Stimulated activated CD8-positive, alpha-beta memory T cell treated with anti-CD3 and anti-CD28 coated beads, Interleukin-15, amount 100 ng/mL, for 4 hours (primary cell): ENCODE measurements around the gene TMEM181.

Experiments used
- DNase-seq, 2 donors: peaks; one replicate each; pipeline ENCODE4 v3.0.0-alpha.2; 2020; ENCODE audit warnings: low read depth in 2 of 2

TMEM181 gene

DNA sequence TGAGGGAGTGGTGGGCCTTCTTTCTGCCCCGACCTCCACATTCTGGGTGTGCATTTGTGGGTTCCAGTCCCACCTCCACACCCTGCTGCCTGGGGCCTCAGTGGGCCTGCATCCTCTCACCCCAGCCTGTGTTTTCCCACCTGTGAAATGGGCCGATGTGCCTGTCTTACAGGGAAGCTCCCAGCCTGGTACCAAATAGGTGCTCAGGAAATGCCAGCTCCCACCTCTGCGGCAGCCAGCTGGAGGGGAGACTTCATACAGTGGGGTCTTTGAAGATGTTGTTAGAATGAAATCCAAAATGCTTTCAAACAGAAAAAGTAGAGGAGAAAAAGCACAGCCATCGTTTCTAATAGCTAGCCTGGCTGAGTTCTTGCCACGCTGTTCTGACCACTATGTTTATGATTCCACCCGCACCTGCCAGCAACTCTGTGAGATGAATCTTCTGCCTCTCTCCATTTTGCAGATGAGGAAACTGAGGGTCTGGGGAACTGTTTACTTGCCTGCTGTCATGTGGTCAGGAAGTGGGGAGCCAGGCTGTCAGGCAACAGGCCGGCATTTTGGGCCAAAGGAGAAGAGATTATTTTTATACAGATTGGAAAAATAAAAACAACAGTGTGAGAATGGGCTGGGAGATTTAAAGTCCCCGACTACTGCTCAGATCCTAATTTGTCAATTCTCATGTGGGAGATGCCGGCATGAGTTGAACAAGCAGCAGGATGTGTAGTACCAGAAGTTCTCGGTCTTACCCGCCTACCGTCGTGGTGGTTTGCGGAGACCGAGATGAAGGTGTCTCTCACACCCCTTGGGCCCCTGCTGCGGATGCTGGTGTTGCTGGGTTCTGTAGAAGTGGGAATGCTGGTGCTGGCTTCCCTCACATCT is 4.6 kb downstream of the TMEM181 start:
- DNase-seq: no peak

DNA sequence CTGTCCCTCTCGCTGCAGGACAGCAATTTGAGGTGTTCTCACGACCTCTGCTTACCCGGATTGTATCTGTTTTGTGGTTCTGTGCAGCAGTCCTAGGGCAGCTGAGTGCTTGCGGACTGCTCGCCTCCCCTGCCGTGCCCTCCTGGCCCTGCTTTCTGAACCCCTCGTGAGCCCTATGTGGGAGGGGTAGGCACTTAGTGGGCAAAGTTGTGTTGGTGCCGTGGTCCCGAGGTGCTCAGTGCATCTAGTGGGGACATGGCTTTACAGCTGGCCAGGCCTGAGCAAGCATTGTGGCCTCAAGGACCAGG is 5.2 kb downstream of the TMEM181 start:
- no peak for DNase-seq

GRCh38 chr6:158565482-158566040 is 5.7 kb downstream of the TMEM181 start:
- no peak for DNase-seq

DNA sequence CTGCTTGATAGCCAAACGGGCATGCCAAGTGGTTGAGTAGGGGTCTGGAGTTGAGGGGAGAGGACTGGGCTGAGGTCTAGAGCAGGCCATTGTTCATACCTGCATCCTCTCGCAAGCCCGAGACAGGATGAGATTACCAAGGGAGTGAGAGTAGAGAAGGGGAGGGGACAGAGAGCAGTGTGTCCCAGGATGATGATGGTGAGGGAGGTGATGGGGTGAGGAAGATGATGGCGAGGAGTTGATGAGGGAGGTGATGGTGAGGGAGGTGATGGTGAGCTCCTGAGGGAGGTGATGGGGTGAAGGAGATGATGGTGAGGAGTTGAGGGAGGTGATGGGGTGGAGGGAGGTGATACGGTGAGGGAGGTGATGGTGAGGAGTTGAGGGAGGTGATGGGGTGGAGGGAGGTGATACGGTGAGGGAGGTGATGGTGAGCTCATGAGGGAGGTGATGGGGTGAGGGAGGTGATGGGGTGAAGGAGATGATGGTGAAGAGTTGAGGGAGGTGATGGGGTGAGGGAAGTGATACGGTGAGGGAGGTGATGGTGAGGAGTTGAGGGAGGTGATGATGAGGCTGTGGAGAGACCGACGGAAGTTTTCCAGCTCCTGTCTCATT is 6.4 kb downstream of the TMEM181 start:
- no peak for DNase-seq

DNA sequence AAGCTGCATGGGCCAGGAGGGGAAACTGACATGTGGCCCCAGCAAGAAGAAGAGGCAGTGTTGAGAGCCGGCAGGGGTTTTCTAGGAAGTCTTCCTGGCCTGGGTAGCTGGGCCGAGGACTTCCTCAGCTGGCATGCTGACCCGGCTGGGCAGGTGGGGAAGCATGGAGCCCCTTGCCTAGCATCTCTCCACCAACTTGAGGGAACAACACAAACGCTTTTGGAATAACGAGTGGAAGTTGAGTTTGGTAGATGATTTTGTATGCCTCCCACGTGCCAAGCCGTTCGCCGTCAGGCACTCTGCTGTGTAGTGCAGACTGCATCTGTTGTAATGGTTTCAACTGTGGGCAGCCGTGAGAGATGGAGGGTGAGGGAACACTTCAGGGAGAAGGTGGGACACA is 7.3 kb downstream of the TMEM181 start:
- no peak for DNase-seq

DNA sequence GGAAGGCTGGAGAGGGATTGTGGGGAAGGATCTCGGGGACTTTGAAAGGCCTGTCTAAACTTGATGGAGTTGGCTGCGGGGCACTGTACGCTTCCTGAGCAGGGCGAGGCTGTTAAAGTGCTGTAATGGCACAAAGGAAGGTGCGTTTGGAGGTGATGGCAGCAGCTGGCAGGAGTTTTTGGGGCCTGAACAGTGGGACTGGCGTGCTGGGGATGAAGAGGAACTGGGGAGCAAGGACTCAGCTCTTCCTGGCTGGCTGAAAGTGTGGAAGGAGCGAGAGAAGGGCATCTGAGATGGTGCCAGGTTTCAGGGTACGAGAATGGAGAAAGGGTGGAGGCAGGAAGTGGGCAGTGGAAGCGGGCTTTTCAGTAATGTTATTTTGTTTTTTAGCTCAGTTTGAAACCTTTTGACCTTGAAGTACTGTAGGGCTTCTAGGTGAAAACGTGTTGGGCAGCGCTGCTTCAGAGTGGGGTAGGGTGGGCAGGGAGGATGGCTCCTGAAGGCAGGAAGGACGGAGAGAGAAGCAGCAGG is 8.0 kb downstream of the TMEM181 start:
- no peak for DNase-seq

- DNase-seq: no peak
Measured at GRCh38 chr6:158568549-158568948, 8.7 kb downstream of the TMEM181 start.

DNA sequence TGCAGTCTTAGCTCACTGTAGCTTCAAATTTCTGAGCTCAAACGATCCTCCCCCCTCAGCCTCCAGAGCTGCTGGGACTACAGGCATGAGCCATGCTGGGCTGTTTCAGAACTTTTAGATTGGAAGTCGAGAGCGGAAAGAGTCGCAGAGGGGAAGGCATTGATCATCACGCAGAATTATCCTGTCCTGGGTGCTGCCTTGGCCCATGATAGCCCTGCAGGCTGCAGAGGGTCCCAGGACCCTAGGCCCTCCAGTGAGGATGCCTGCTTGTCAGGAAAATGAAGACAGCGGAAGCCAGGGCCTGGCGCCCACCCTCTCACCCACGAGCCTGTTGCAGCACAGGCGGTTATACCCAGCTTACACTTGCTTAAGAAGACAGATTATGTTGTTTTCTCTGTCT is 9.1 kb downstream of the TMEM181 start:
- no peak for DNase-seq

DNA sequence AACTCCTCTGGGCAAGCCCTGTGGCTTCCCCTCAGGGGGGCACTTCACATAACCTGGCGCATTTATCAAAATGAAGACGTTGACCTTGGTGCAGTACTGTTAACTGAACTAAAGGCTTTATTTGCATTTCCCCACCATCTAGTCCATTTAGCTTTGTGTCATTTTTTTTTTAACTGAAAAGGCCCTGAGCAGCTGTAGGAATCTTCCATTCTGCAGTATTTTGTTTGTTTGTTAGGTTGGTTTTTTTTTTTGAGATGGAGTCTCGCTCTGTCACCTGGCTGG is 10.7 kb downstream of the TMEM181 start:
- DNase-seq: no peak

DNA sequence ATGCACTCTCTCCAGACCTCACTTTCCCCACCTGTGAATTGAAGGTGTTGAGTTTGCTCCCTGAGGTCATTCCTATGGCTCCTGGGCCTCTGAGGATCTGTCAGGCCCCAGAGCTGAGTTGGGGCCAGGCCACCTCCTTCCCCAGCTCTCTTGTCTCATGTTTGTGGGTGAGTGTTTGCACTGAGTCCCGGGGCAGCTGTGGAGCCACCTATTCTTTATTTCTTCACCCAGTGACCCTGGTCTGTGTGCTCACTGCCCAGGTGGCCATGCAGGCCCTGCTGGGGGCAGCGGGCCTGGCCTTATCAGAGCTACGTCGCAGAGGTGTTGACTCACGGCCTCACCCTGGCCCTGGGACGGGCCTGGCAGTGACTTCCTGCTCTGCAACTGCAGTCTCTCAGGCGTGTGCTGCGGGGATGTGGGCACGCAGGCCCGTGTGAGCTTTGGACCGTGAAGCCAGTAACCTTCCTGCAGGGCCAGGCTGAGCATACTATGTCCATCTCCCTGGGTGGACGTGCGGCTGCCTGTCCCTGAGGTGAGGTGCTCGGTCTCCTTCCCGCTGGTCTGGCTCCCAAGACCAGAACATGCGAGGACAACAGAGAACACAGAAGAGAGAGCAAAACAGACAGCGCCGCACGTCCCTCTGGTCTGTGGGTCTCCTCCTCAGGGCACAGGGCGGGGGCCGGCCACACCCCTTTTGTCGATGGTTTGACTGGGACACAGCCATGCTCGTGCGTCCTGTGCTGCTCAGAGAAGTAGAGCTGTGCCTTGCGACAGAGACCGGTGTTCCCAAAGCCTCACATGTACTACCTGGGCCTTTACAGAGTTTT is 12.1 kb downstream of the TMEM181 start:
- DNase-seq: no peak

DNA sequence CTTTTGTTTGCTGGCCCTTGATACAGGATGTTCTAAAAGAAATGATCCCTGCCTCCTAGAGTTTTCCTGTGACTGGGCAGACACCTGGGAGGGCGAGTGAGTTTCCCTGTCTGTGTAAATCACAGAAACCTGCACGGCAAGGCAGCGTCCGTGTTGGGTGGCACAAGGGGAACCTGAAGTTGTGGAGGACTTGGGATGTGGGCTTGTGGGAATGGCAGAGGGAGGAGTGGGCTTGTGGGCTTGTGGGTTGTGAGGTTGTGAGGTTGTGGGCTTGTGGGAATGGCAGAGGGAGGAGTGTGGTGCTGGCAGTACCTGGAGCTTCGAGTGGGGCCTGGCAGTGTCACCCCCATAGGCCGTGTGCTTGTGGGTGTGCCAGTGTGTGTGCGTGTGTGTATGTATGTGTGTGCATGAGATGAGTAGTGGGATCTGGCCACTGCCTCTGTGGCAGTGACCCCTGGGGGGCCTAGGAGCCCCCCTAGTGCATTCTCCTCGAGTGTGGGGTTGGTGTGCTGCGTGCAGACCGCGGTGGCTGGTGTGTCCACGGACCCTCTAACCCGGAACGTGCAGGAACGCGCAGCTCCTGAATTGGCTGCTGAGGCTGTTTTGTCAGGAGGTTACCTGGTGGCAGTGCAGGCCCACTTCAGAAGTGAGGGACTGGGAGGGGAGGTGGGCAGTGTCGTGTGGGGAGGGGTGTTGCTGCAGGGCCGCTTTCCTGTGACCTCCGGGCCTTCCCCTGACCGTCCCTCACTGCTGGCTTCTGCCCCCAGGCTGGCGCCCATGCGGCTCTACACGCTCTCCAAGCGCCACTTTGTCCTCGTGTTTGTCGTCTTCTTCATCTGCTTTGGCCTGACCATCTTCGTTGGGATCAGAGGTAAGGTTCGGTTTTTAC is 13.0 kb downstream of the TMEM181 start:
- DNase-seq: no peak

DNA sequence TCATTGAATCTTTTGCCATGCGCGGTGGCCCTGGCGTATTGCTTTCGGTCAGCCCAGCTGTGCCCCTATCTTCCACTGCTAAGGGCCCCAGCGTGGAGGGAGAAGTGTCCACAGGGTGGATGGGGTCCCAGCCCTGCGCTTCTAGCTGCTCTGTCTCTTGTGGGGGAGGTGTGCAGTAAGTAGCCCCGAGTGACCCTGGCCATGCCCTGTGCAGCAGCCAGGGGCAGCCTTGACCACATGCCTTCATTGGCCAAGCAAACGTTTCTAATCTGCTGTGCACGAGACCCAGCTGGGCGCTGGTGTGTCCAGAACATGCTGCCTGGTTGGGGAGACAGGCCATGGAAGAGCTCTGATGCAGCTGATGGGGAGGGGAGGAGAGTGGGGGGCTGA is 13.6 kb downstream of the TMEM181 start:
- DNase-seq: no peak

DNA sequence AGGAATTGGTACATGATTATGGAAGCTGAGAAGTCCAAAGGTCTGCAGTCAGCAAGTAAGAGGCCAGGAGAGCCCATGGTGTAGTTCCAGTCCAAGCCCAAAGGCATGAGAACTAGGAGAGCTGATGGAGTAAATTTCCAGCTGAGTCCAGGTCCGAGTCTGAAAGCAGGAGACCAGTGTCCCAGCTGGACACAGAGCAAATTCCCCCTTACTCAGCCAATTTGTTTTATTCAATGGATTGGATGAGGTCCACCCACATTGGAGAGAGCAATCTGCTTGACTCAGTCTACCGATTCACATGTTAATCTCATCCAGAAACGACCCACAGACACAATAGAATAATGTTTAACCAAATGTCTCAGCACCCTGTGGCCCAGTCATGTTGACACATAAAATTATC is 14.9 kb downstream of the TMEM181 start:
- no peak for DNase-seq

DNA sequence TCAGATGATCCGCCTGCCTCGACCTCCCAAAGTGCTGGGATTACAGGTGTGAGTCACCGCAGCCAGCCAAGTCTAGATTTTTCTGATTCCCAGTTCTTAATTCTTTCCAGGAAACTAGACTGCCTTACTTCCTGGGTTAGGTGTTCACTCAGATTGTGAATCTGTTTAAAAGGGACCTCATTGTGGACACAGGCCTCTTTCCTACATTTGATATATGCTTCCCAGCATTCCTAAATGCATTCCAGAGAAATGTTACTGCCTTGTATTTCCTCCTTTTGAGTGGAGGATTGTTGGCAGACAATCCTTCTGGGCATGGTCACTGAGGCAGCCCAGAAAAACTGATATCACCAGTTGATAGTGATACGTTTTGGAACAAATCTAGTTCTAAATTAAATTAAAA is 15.7 kb downstream of the TMEM181 start:
- no peak for DNase-seq

GRCh38 chr6:158584236-158584651 is 24.4 kb downstream of the TMEM181 start:
- no peak for DNase-seq

DNA sequence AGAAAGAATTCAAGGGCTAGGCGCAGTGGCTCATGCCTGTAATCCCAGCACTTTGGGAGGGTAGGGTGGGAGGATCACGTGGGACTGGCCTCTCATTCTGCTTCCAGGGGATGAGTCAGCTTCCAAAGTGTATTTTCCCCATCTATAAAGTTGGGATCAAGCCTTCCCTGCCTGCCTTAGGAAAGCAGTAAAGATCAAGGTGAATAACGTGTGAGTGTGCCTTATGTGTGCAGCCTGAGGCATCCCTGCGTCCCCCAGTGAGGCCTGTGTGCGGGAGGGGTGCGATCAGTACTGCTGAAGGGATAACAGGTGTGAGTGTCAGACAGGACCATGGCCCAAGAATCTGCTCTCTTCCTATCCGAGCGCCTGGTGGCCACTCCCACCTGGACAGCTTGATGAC is 26.8 kb downstream of the TMEM181 start:
- DNase-seq: no peak

- DNase-seq: no peak
Measured at GRCh38 chr6:158589366-158589765, 29.5 kb downstream of the TMEM181 start.

DNA sequence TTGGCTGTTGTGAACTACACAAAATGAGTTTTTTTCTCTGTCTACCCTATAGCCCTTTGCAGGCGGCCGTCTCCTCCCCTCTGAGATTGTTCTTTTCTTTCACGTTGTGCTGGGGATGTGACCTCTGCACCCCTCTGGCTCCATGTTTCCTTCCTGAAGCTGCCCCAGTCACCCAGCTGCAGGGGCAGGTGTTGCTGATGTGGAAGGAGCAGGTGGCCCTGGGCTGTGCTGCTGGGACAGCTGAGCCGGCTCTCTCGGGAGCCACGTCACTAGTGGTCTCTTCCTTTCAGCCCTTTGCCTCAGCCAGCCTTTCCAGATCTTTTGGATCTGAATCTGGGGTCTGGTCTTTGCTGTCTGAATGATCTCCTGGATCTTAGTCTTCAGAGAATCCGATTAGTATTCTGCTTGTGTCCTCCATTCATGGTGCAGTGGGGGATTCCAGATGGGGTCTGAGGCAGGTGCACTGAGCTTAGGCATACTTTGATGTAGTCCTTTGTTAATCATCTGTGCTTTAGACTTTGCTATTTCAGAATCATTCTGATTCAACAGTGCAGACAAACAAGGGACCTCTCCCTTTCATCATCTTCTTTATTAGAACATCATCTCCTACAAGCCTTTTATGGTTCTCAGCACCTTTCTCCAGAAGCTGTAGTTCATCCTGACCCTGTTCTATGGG is 31.4 kb downstream of the TMEM181 start:
- DNase-seq: no peak

GRCh38 chr6:158591810-158592209 is 31.9 kb downstream of the TMEM181 start:
- DNase-seq: no peak

DNA sequence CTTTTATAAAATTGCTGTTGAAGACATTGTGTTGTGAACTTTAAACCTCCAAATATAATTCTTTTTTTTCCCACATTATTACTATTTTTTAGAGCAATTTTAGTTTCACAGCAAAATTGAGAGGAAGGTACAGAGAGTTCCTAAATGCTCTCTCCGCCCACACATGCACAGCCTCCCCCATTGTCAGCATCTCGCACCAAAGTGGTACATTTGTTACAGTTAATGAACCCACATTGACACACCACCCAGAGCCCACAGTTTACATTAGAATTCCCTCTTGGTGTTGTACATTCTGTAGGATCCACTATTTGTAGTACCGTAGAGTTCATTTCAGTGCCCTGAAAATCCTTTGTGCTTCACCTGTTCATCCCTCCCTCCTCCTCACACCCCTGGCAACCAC is 33.8 kb downstream of the TMEM181 start:
- no peak for DNase-seq

- no peak for DNase-seq
Measured at GRCh38 chr6:158595223-158595622, 35.3 kb downstream of the TMEM181 start.
